NCI-H226 (cell line): ENCODE results near the gene GGA2.
"Not testable (repeated sequence)": the region's sequence is repeated elsewhere in the genome, so short reads cannot be mapped to it uniquely, and the experiment has no call there.

Source experiments
- DNase-seq: peaks from one replicate; pipeline ENCODE4 v3.0.0-alpha.2; 2015

Gene GGA2

GRCh38 chr16:23523321-23523720 lies 13.0 kb upstream of the GGA2 start:
- DNase-seq: no peak

GRCh38 chr16:23521965-23522364 lies 11.7 kb upstream of the GGA2 start:
- no peak for DNase-seq

GRCh38 chr16:23521037-23521743 lies 10.9 kb upstream of the GGA2 start:
- no peak for DNase-seq

- DNase-seq: no peak
These were observed 10.2 kb upstream of the GGA2 start for GRCh38 chr16:23520500-23520899.

GRCh38 chr16:23519282-23519681 lies 9.0 kb upstream of the GGA2 start:
- DNase-seq: no peak

- DNase-seq: no peak
These were observed 8.2 kb upstream of the GGA2 start for GRCh38 chr16:23518435-23518891.

GRCh38 chr16:23516366-23517137 lies 6.3 kb upstream of the GGA2 start:
- no peak for DNase-seq

GRCh38 chr16:23515881-23516280 lies 5.6 kb upstream of the GGA2 start:
- DNase-seq: no peak

GRCh38 chr16:23514381-23515152 lies 4.3 kb upstream of the GGA2 start:
- no peak for DNase-seq

- no peak for DNase-seq
These were observed 1.9 kb upstream of the GGA2 start for GRCh38 chr16:23512168-23512695.

- DNase-seq: no peak
These were observed 1.4 kb upstream of the GGA2 start for GRCh38 chr16:23511731-23512130.

GRCh38 chr16:23510915-23511270 lies 599 bp upstream of the GGA2 start:
- not testable (repeated sequence) for DNase-seq

GRCh38 chr16:23509782-23510163 lies 521 bp downstream of the GGA2 start:
- DNase-seq: no peak

GRCh38 chr16:23509441-23509754 lies 896 bp downstream of the GGA2 start:
- DNase-seq: no peak

- no peak for DNase-seq
These were observed 1.5 kb downstream of the GGA2 start for GRCh38 chr16:23508589-23509440.

- no peak for DNase-seq
These were observed 3.7 kb downstream of the GGA2 start for GRCh38 chr16:23506606-23506994.

- no peak for DNase-seq
These were observed 4.4 kb downstream of the GGA2 start for GRCh38 chr16:23505671-23506605.

GRCh38 chr16:23505180-23505665 lies 5.1 kb downstream of the GGA2 start:
- DNase-seq: no peak

GRCh38 chr16:23504453-23505179 lies 5.7 kb downstream of the GGA2 start:
- DNase-seq: peak; percentile 95

GRCh38 chr16:23504076-23504452 lies 6.2 kb downstream of the GGA2 start:
- DNase-seq: peak; percentile 82

GRCh38 chr16:23502466-23502865 lies 7.8 kb downstream of the GGA2 start:
- DNase-seq: no peak
